Measurements from ENCODE around the gene ZBTB25.

DNA sequence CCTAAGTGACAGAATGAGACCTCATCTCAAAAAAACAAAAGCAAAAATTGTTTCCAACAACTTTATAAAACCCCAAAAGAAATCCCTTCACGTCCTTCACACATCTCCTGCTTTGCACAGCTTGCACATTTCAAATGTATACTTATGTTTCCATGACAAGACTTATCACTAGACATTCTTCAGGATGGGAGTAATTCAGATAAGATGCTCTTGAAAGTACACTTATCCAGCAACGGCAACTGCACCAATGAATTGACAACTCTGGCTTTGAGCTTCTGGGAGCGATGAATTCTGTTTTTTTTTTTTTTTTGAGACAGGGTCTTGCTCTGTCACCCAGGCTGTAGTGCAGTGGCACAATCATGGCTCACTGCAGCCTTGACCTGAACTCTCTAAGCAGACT, 69.1 kb downstream of the ZBTB25 start:
- TF ChIP-seq CTCF (IDR thresholded peaks at IDR 0.05) (no peak), POLR2A (IDR thresholded peaks at IDR 0.05) (no peak)
